Smooth muscle cell of the brain vasculature (primary cell): ENCODE results near the gene STK11.
A peak's percentile ranks its signal among the peaks of the same experiment; 100 is the strongest.

Experiments used
- DNase-seq: peaks from one replicate; pipeline ENCODE4 v3.0.0-alpha.2; 2012; ENCODE audit warnings: low read depth, low spot score

STK11 gene, protein sequence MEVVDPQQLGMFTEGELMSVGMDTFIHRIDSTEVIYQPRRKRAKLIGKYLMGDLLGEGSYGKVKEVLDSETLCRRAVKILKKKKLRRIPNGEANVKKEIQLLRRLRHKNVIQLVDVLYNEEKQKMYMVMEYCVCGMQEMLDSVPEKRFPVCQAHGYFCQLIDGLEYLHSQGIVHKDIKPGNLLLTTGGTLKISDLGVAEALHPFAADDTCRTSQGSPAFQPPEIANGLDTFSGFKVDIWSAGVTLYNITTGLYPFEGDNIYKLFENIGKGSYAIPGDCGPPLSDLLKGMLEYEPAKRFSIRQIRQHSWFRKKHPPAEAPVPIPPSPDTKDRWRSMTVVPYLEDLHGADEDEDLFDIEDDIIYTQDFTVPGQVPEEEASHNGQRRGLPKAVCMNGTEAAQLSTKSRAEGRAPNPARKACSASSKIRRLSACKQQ

DNA sequence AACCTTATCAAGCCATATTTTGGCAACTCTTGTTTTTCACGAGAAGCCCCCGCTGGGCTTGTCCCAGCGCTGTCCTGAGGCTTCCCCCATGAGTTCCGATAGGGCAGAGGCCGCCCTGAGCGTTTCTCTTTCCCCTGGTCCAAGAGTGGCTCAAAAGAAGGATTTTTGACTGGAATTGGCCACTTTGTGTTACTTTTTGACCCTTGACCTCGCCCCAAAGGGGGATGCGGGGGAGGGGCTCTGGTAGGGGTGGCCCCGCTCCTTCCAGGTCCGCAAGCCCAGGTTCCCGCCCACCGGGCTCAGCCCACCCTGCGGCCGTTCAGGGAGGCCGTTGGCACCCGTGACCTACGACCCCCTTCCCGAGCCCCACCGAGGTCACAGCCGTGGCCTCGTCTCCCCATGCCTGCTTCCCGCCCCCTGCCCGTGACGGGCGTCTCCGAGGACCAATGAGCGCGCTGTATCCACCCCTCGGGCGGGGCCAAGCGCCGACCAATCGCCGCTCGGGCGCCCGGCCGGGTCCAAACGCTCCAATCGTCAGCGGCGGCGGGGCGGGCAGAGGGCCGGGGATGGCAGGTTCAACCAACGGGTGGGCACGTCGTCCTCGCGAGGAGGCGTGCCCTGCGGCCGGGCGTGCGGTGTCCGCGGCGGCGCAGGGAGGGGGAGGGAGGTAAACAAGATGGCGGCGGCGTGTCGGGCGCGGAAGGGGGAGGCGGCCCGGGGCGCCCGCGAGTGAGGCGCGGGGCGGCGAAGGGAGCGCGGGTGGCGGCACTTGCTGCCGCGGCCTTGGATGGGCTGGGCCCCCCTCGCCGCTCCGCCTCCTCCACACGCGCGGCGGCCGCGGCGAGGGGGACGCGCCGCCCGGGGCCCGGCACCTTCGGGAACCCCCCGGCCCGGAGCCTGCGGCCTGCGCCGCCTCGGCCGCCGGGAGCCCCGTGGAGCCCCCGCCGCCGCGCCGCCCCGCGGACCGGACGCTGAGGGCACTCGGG lies at the start of gene STK11:
Gene STK11, plus strand, starts transcription at position 665 of the 986 bp plus-strand sequence. CDS start 1,136 bp downstream, outside the sequence.
- peak; percentile 90 for DNase-seq

DNA sequence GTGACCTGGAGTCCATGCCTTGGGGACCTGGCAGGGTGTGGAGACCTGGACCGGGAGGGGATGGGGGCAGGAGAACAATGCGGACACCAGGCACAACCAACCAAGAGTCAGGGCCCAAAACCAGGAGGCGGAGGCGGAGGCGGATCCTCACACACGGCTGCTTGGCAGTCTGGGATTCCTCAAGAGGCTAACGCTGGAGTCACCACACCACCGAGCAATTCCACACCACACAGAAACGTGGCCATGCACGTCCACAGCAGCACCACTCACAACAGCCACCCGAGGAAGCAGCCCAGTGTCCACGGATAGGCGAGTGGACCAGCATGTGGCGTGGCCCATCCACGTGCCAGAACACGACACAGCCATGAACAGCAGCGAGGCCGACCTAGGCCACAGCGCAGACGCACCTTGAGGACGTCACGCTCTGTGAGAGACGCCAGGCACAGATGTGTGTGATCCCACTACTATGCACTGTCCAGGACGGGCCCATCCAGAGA lies 49.2 kb upstream of the STK11 start:
- no peak for DNase-seq

DNA sequence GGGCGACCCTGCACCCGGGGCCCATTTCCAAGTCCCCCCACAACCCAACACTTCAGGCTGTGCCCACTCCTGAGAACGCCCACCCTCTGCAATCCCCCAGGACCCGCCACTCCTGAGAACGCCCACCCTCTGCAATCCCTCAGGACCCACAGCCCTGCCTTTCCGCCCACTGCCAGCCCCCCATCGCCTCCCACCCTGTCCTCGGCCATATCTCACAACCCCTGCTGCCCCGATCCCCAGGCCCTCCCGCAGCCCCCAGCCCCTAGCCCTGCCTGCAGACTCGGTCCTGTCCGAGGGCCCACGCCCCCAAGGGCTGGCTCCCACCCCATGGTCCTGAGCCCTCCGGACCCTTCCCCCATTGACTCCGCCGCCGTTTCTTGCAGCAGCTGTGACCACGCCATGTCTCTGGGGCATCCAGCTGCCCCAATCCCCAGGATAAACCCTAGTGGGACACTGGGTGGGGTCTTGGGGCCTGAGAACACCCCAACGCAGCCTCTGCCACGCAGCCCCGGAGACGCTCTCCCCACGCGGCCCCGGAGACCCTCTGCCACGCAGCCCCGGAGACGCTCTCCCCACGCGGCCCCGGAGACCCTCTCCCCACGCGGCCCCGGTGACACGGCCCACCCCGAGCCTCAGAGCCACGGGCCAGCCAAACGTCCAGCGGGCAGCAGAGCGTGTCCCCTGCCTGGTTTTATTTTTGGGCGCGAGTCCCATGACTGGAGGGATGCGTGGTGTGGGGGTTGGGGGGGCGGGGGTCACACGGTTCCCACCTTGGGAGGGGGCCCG lies 48.6 kb upstream of the STK11 start:
- no peak for DNase-seq

DNA sequence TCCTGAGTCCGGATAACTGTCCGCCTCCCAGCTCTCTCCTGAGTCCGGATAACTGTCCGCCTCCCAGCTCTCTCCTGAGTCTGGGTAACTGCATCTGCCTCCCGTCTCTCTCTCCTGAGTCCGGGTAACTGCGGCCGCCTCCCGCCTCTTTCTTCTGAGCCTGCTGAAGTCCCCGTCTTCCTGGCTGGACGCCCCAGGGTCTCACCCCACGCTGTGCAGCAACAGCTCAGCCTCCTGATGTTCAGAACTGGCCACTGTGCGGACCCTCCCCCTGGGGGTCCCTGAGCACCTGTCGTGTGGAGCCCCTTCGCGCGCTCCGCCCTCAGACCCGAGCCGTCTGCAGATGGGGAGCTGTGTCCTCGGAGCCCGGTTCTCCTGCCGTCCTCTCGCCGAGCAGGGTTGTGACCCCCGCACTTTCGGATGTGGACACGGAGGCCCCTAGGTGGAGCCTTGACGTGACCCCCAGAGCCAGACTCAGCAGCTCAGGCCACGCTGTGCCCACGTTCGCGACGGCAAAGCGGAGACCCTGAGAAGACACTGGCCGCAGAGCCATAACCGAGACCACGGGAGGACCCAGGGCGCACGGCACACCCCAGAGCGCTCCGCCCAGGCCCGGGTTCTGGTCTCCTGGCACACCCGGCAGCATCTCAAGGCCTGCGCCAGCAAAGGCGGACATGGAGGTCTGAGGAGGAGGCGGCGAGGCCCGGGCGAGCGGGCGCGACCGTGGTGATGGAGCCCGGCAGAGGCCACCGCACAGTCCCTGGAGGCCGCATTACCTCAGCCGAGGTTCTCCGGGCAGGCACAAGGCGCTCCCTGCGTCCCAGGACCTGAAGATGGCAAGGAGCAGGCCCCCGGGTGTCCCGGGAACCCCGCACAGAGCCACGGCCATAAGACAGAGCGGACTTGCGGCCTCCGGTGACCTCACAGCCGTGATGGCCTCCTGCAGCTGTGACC lies 47.4 kb upstream of the STK11 start:
- DNase-seq: no peak

DNA sequence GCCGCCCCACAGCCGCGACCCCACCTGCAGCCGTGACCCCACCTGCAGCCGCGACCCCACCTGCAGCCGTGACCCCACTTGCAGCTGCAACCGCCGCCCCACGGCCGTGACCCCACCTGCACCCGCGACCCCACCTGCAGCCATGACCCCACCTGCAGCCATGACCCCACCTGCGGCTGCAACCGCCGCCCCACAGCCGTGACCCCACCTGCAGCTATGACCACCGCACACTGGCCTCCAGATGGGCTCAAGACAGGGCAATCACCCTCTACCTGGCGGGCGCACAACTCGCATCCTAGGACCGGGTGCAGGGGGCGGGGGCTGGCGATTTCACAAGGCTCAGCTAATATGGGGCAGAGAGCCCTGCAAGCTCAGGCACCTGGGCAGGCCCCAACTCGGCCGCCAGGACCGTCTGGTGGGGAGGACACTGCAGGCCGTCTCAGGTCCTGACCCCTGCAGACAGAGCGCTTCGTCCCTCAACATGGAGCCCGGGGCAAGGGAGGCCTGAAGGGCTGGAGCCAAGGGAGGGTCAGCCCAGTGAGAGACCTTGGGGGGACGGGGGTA lies 46.6 kb upstream of the STK11 start:
- DNase-seq: no peak

DNA sequence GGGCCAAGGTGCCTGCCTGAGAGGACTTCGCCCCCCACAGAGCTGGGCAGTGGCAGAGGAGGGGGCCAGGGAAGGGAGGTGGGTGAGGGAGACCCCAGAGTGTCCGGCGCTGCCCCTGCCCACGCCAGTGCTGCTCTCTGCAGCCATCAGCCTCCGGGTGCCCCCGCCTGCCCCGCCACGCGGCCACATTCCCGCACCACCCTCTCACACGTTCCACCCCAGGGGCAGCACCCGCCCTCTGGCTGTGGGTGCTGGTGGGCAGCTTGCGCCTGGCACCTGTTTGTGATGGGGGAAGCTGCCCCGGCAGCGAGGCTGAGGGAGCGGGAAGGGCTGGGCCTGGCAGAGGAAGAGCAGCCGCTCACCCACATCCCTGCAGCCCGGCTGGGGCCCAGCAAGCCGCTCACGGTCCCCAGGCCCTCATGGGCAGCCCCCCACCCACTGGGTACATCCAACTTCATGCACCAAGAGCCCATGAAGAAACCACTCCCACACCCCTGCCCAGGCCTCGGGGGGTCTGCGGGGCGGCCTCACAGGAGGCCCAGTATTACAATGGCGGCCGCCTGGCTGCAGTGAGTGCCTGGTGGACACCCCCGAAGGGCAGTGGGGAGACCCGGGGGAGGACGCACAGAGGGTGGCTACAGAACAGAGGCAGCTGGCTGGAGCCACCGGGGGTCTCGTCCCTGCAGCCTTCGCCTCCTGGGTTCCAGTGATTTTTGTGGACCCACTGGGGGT lies 45.5 kb upstream of the STK11 start:
- DNase-seq: no peak

DNA sequence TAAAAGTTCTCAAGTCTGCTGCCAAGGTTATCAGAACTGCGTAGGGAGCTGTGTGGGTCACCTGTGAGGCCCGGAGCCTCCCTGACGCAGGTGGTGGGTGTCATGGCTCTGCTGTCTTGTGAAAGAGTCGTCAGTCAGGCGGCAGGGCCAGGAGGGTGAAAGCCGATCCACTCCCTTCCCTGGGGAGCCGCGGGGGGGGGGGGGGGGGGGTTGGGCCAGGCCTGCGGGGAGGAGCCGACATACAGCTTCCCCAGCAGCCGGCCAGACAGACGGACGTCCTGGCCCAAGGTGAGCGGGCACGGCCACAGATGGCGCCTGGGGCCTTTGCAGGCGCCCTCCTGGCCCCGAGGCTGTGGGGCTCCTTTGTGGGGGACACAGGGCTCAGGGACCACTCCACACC lies 43.9 kb upstream of the STK11 start:
- no peak for DNase-seq

DNA sequence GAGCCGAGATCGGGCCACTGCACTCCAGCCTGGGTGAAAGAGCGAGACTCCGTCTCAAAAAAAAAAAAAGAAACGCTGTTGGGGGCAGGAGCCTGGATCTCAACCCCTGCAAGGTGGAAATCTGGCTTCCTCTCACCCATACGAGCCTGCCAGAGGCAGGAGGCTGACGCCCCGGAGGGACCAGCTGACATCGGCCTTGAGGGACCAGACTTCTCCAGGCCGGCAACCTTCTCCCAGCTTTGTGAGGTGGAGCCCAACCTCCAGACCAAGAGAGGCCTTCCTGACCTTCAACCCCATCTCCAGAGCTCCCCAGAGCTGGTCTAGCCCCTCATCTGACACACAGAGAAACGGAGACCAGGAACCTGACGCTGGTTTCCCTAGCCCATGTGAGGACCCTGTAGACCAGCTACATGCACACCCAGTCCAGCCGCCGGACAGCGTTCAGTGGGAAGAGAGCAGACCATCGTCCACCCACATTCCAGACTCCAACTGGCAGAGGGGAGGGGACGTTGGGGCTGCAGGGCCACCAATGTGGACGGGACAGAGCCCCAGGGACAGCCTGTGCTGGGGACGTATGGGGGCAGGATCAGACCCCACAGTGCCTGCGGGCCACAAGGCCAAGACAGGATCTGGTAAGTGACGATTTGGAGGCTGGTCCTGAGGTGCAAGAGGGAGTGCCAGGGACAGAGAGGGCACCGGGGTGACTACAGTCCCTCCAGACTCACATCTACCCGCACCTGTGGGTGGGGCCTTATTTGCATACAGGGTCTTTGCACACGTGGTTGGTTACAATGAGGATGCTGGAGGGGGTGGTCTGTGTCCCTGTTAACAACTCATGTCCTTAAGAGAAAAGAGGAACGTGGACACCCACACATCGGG lies 42.9 kb upstream of the STK11 start:
- DNase-seq: no peak

DNA sequence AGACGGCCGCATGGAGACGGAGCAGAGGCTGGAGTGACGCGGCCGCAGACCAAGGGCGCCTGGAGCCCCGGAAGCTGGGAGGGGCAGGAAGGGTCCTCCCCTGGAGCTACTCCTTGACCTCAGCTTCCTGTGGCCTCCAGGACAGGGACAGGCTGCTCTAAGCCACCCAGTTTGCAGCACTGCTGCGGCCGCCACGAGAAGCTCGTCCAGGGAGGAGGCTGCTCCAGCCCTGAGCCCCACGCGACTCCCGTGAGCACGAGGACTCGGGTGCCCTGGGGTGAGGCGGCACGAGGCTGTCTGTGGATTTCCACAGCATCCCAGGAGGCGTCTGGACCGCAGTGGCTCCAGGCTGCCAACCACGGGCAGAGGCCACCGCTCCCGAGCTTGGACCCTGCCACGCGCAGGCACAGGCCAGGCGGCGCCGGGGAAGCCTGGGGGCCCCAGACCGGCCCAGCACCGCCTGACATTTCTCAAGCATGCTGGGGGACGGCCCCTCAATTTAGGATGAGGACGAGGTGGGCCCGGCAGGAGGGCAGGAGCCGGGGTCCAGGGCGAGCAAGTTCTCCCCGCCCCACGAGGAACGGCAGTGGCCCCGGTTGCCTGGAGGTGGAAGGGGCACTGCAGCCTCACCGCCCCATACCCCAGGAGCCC lies 42.2 kb upstream of the STK11 start:
- no peak for DNase-seq

DNA sequence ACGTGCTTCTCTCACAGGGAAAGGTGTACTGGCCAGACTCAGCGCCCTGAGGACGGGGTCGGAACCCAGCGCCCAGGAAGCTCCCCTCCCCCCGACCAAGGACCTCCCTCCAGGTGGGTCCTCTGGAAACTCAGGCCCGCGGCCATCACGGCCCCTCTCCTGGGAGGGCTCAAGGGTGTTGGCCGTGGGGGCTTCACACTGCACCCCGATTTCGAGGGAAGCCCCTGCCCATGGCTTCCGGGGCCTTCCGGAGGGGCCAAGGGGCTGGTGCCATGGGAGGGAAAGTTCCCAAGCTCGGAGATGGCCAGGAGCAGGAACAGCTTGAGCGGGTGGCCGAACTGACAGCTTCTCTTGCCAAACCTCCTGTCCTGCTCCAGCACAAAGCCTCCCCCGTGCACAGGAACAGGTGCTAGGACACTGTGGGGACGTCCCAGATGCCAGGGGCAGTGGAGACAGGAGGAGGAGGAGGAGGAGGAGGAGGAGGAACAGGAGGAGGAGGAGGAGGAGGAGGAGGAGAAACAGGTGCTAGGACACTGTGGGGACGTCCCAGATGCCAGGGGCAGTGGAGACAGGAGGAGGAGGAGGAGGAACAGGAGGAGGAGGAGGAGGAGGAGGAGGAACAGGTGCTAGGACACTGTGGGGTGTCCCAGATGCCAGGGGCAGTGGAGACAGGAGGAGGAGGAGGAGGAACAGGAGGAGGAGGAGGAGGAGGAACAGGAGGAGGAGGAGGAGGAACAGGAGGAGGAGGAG lies 41.5 kb upstream of the STK11 start:
- DNase-seq: no peak

DNA sequence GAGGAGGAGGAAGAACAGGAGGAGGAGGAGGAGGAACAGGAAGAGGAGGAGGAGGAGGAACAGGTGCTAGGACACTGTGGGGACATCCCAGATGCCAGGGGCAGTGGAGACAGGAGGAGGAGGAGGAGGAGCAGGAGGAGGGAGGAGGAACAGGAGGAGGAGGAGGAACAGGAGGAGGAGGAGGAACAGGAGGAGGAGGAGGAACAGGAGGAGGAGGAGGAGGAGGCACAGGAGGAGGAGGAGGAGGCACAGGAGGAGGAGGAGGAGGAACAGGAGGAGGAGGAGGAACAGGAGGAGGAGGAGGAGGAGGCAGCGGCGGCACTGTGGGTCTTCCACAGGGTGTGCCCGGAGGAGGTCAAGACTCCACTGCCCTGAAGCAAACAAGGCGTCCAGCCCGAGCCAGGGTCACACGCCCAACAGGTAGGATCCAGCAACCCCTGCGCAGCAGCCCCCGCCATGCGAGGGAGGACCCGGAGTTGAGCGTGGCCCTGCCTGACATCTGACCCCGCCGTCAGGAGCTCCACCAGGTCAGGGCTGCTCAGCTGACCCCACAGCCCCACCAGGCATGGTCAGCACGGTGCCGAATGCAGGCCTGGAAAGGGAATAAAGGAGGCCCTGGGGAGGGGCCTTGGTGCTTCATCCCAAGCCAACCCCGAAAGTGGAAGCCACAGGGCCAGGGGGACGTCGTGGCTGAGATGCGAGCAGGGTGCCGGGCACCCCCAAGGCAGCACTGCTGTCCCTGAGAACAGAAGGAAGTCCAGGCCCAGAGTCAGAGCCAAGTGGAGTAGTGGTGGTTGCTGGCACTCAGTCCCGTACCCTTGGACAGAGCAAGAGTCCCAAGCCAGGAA lies 40.7 kb upstream of the STK11 start:
- DNase-seq: no peak

DNA sequence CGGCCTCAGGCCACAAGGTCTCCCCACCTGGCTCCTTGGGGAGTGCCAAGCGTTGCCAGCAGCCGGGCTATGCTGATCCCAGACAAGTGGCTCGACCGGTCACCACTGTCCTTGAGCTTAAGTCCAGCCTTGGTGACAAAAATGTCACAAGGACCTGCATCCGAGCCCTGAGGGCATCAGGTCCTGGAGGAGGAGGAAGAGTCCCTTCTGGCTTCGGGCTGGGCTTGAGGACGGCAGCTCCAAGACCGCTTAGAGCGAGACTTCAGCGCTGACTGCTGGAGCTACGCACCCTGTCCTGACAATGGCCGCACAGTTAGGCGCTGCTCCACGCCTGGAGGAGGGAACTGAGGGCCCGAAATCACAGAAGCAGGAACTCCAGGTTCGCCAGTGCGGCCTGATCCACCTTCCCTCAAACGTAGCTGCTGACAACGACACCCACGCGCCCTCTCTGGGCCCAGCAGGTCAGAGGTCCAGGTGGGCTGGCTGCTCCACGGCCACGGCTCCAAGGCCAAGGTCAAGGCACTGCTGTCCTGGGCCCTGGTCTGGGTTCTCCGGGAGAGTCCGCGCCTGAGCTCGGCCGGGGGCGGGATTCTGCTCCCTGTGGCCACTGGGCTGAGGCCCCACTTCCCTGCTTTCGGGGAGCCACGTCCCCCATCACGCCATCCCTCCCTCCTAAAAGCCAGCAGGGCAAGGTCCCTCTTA lies 38.6 kb upstream of the STK11 start:
- DNase-seq: no peak

DNA sequence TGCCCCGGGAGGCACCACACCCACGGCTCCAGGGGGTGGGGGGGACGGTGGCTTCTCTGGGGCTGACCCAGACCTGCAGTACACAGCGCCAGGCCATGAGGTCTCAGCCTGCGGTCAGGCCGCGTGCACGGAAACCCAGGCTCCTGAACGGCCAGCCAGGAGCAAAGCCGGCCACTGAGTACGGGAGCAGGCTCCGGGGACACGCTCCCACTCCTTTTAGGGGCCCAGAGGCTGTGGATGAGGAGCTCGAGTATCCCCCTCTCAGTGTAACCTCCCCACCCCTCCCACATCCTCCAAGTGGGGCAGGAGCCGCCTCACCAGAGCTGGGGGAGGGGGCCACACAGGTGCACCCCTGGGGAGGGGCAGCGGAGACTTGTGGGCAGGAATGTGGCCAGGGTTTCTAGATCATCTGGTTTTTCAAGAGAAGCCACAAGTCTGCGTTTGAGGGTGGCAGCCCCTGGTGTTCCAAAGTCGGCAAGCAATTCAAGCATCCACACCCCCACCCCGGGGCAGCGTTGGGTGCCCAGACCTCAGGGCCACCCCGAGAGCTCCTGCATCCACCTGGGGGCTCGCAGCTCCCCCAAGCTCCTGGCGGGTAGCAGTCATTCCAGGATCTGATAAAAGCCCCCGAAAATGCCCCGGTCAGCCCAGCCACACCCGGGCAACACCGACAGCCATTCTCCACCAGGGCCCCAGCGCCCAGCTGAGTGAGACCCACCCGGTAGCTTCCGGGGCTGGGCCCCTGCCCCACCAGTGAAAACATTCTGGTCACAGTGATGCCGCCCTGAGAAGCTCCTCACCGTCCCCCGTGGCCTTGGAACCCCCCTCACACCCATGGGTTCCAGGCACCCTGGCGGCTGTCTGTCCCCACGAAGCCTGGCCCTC lies 37.6 kb upstream of the STK11 start:
- DNase-seq: no peak

DNA sequence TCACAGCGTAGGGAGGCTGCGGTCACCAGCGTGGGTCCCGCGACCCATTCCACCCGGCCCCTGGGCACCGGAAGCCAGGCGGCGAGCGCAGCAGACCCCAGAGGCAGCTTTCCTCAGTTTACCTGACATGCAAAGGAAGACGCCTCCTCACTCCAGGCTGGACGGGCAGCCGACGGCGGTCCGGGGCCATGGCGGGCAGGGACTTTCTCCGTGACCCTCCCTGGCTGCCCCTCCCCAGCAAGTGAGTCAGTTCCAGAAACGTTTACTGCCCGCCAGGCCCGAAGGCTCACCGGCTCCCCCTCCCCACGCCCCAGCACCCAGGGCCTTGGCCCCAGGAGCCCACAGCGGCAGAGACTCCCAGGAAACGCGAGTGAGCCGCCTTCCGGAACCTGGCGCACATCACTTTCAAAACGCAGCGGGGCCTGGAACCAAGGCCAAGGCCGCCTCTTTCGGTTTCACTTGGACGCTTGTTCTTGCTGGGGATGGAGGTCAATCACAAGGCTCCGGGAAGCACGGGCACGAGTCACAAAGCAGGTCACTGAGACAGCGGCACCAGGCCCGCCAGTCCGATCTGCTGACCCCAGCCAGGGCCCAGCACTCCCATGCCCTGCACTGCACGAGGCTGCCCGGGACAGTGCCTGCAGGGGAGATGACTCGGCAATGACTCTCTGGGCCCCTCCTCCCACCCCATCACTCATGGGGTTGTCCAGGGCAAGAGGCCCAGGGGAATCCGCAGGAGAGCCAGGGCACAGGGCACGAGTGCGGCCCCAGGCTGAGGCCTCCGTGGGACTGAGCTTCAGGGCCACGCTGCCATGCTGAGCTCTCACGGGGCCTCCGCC lies 36.8 kb upstream of the STK11 start:
- no peak for DNase-seq
